SK-N-SH (cell line): ENCODE measurements around the gene ARHGEF4.

Source experiments
- CTCF ChIP-seq: fragments of 200-600 bp; sonication (generic); IDR thresholded peaks from 2 replicates; pipeline ENCODE4 v1.6.1; 2017; ENCODE audit warnings: antibody characterized with exemption, mild to moderate bottlenecking, moderate library complexity
- ELF1 ChIP-seq: IDR thresholded peaks from 2 replicates; pipeline ENCODE4 v1.4.0; 2012
- EP300 ChIP-seq, 2 experiments: IDR thresholded peaks; 2 replicates each; pipeline versions ENCODE4 v1.4.0 to v1.6.1; 2012; ENCODE audit warnings: borderline replicate concordance in 1 of 2, low read depth in 1 of 2, low read length in 1 of 2
- GABPA ChIP-seq: IDR thresholded peaks from 2 replicates; pipeline ENCODE4 v1.4.0; 2012; ENCODE audit warnings: low read depth, mild to moderate bottlenecking
- MXI1 ChIP-seq: IDR thresholded peaks from 2 replicates; pipeline ENCODE4 v1.6.1; 2012; ENCODE audit warnings: mild to moderate bottlenecking, low read depth, low read length, improper control_type of control experiment
- PBX3 ChIP-seq: IDR thresholded peaks from 2 replicates; pipeline ENCODE4; 2012
- RFX5 ChIP-seq: IDR thresholded peaks from 2 replicates; pipeline ENCODE4 v1.6.1; 2012; ENCODE audit warnings: mild to moderate bottlenecking, improper control_type of control experiment, low read length
- SIN3A ChIP-seq: IDR thresholded peaks from 2 replicates; pipeline ENCODE4 v1.6.1; 2012; ENCODE audit warnings: low read depth, mild to moderate bottlenecking, low read length, moderate library complexity, borderline replicate concordance
- SMC3 ChIP-seq: IDR thresholded peaks from 2 replicates; pipeline ENCODE4 v1.6.1; 2012; ENCODE audit warnings: low read depth, low read length, improper control_type of control experiment
- TCF12 ChIP-seq: IDR thresholded peaks from 2 replicates; pipeline ENCODE4 v1.4.0; 2012
- ZBTB33 ChIP-seq: IDR thresholded peaks from 2 replicates; pipeline ENCODE4 v1.4.0; 2012; ENCODE audit warnings: low read depth, borderline replicate concordance

- TF ChIP-seq CTCF (no peak), ZBTB33 (no peak), EP300 (IDR thresholded peaks at IDR 0.05; ENCODE audit: borderline replicate concordance in 1 of 2, low read depth in 1 of 2, low read length in 1 of 2) (no peak), SMC3 (no peak), SIN3A (no peak), GABPA (no peak), MXI1 (no peak), PBX3 (no peak), ELF1 (no peak), TCF12 (no peak), RFX5 (no peak)
Measured at GRCh38 chr2:130852521-130853115, 15.9 kb downstream of the ARHGEF4 start.
